NCI-H187 (cell line): ENCODE data around the gene SDE2.
"Not testable (repeated sequence)": the region's sequence is repeated elsewhere in the genome, so short reads cannot be mapped to it uniquely, and the experiment has no call there.

Experiments
- DNase-seq, 2 experiments: peaks; one replicate each; lab custom pipeline; 2025; lab: John Stamatoyannopoulos, UW

Gene SDE2

GRCh38 chr1:225942574-225942973 lies 56.6 kb downstream of the SDE2 start:
- no peak for DNase-seq

GRCh38 chr1:225941942-225942222 lies 57.3 kb downstream of the SDE2 start:
- no peak for DNase-seq

DNA sequence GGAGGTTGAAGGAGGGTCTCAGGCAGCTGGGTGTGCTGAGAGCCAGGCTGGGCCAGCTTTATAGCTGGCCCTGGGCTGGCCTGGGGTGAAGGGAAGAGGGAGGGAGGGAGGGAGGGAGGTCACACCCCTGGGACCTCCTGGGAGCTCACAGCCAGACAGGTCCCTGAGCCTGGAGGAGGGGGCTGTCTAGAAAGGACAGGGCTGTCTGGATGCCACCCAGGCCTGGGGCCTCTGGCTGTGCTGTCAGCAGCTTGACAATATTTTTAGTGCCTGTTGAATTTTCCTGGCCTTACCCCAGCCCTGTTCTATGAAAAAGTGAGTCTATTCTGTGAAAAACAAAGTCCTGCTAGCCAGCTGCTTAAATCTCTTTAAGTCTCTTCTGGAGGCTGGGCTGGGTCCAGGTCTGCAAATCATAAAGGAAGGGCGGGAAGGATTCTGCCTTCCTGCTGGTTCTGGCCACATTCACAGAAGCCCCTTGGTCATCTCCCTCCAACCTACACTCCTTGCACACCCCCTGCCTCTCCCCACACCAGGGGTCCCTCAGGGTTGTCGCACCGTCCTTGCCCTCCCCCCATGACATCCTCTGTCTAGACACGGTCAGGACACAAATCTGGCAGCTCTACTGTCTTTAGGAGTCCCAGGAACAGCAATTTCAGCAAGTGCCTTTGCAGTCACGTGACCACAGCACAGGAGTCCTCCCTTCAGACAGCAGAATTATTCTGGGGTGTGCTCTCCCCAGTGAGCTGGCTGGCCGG lies 57.8 kb downstream of the SDE2 start, which contains the start of gene LEFTY2:
Gene LEFTY2 (minus strand): TSS at position 34 of the 755 bp plus-strand sequence. CDS start 80 bp downstream, outside the sequence.
- DNase-seq, result no peak

DNA sequence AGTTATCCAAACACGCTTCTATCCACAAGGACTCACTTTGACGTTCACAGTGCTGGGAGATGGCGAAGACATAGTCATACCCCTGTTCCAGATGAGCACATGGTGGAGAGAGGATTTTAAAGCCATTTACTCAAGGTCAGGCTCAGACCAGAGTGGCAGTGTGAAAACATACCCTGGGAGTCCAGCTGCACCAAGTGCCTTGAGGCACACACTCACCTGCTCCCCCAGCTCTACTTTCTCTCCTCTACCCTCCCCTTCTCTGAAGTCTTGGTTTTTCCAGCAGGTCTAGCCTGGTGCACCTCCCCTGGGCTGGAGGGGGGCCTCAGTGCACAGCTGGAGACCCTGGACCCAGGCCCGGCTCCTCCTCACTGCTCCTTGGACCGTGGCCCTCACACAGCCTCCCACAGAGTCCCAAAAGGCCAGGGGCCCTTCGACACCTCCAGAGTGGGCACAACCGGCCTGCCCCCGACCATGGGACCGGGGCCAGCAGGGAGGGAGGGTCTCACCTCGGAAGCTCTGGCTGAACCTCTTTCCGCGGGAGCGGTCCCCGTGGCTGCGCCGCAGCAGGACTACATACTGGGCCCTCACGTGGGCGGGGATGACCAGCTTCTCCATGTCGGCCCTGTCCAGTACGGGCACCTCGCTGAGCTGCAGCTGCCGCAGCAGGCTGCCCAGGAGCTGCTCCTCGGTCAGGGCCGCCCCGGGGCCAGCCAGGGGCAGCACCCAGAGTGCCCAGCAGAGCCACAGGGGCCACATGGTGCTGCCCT lies 58.6 kb downstream of the SDE2 start:
- DNase-seq, result no peak

DNA sequence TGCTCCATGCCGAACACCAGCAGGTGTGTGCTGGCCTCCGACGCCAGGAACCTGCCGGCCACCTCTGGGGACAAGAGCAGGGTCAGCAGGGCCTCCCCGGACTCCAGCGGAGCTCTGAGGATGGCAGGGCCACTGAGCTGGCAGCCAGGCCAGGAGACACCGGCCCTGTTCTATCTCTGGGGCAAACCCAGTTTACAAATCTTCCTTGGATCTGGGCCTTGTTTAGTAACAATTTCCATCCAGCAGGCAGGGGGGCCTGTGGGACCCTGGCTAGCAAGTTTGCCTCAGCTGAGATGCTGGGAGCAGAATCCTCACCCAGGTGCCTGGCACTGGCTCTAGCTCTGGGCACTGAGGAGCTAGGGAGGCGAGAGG lies 59.2 kb downstream of the SDE2 start:
- not testable (repeated sequence) for DNase-seq

GRCh38 chr1:225939097-225939938 lies 59.8 kb downstream of the SDE2 start:
- not testable (repeated sequence) for DNase-seq

DNA sequence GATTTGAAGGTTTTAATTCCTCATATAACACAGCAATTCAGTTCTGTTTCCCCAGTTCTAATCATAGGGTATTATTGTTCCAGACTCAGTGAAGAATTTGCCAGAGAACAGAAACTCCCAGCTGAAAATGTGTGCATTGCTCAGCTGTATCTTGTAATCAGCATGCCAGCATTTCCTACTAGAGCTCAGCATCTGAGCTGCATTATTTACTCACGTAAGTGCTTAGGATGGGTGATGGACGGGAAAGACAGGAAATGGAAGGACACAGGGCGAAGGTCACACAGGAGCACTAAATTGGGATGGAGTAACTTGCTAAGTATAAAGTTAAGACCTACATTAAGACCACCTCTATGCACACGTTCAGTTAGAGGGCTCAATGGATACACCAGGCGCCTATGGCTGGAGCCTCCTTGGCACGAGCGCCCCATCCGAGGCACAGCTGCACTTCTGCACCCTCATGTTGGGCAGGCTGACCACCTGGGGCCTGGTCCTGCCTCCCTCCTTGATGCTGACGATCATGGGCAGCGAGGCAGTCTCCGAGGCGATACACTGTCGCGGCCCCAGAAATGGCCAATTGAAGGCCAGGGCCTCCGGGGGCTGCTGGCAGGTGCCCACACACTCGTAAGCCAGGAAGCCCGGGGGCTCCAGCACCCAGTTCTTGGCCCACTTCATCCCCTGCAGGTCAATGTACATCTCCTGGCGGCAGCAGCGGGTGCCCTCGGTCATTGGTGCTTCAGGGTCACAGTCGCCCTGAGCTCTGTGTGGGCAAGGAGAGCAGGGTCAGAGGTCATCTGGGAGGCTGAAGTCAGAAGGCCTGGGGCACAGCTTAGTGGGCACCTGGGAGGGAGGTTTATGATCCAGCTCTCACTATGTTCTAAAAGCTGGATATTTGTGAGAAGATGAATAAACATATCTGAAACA lies 61.8 kb downstream of the SDE2 start:
- DNase-seq, result no peak

DNA sequence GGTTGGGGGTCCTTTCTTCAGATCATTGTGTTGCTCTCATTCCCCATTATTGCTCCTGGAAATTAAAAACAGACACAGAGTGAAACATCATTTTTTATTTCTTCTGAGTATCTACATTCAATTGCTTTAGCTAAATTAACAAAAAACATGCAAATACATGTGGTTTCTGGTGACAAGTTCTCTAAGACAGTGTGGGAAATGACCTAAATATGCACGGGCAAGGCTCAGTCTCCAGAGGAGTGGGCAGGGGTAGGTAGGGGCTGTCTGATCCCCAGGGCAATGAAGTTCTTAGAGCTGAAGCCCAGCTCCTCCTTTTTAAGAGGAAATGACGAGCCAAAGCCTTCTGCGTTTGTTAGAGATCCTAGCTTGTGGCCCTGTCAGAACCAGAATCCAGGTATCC lies 62.6 kb downstream of the SDE2 start:
- no peak for DNase-seq

DNA sequence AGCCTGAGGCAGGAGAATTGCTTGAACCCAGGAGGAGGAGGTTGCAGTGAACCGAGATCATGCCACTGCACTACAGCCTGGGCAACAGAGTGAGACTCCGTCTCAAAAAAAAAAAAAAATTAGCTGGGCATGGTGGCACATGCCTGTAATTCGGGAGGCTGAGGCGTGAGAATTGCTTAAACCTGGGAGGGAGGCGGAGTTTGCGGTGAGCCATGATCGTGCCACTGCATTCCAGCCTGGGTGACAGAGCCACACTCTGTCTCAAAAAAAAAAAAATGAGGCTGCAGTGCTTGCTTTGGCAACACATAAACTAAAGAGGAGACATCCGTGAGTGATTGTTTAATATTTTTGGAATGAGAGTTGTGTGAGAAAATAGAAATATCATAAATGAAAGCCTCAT lies 63.1 kb downstream of the SDE2 start:
- not testable (repeated sequence) for DNase-seq

DNA sequence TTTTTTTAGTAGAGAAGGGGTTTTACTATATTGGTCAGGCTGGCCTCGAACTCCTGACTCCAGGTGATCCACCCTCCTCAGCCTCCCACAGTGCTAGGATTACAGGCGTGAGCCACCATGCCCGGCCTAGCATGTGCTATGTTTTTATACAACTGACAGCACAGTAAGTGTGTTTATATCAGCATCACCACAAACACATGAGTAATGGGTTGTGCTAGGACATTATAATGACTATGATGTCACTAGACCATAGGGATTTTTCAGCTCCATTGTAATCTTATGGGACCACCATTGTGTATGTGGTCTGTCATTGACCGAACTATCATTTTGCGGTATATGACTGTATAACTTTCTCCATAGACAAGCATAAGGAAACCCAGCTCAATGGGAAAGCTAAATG lies 64.4 kb downstream of the SDE2 start:
- no peak for DNase-seq

DNA sequence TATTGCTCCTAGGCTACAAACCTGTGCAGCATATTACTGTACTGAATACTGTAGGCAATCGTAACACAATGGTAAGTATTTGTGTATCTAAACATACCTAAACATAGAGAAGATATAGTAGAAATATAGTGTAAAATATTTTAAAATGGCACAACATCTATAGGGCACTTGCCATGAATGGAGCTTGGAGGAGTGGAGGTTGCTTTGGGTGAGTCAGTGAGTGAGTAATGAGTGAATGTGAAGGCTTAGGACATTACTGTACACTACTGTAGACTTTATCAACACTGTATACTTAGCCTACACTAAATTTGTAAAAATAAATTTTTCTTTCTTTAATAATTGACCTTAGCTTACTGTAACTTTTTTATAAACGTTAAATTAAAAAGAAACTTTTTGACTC lies 66.1 kb downstream of the SDE2 start:
- DNase-seq, result no peak
